Keratinocyte (primary cell): Measurements from ENCODE around the gene ARMC9. TPM values are rescaled to one million over a fixed set of nuclear protein-coding genes. Genes with fewer than 3 reads are reported as not detected.

ENCODE experiments used
- DNase-seq: peaks from one replicate; pipeline ENCODE4 v3.0.0-alpha.2; 2011; ENCODE audit warnings: low read depth, missing footprints, low spot score
- FAIRE-seq: peaks from 2 replicates; lab custom pipeline; 2011; peaks lifted over from hg19 to GRCh38; lab: Jason Lieb, UNC
- H2AFZ ChIP-seq: 2 replicates; pipeline ENCODE4 v1.6.0; 2012; ENCODE audit warnings: low read length, control low read depth, inconsistent platforms; ENCODE audit not compliant: control insufficient read depth
- H3K27ac ChIP-seq: 2 replicates; pipeline ENCODE4 v1.5.1; 2011; ENCODE audit warnings: low read length; ENCODE audit not compliant: control insufficient read depth, insufficient read depth
- H3K27me3 ChIP-seq: 3 replicates; pipeline ENCODE4 v1.6.0; 2011; ENCODE audit warnings: low read length; ENCODE audit not compliant: control insufficient read depth, insufficient read depth; ENCODE audit errors: extremely low read depth
- H3K36me3 ChIP-seq, 2 experiments: 2 replicates in 1 of 2; 3 replicates in 1 of 2; pipeline ENCODE4 v1.5.1; 2011; ENCODE audit warnings: low read length in 2 of 2, mild to moderate bottlenecking in 1 of 2; ENCODE audit not compliant: control insufficient read depth in 2 of 2, insufficient read depth in 2 of 2; ENCODE audit errors: extremely low read depth in 1 of 2
- H3K4me1 ChIP-seq: 3 replicates; pipeline ENCODE4 v1.5.1; 2011; ENCODE audit warnings: low read length; ENCODE audit not compliant: control insufficient read depth, insufficient read depth; ENCODE audit errors: extremely low read depth
- H3K4me2 ChIP-seq: 3 replicates; pipeline ENCODE4 v1.6.0; 2011; ENCODE audit warnings: low read depth, low read length; ENCODE audit not compliant: control insufficient read depth, insufficient read depth; ENCODE audit errors: extremely low read depth
- H3K4me3 ChIP-seq, 3 experiments: fragments of 200-600 bp in 1 of 3; sonication (generic) in 1 of 3; 2 replicates in 2 of 3; 3 replicates in 1 of 3; pipeline ENCODE4 v1.5.1; 2011 to 2016; ENCODE audit warnings: low read length in 3 of 3, mild to moderate bottlenecking in 3 of 3, control low read depth in 2 of 3, inconsistent platforms in 1 of 3, low read depth in 1 of 3, mixed read lengths in 1 of 3, mixed run types in 1 of 3, moderate library complexity in 1 of 3; ENCODE audit not compliant: control insufficient read depth in 2 of 3, insufficient read depth in 2 of 3; ENCODE audit errors: extremely low read depth in 1 of 3
- H3K79me2 ChIP-seq: 2 replicates; pipeline ENCODE4 v1.6.0; 2012; ENCODE audit warnings: low read length; ENCODE audit not compliant: control insufficient read depth, insufficient read depth
- H3K9ac ChIP-seq: 3 replicates; pipeline ENCODE4 v1.6.0; 2011; ENCODE audit warnings: low read length; ENCODE audit not compliant: control insufficient read depth, insufficient read depth; ENCODE audit errors: extremely low read depth
- H3K9me1 ChIP-seq: 3 replicates; pipeline ENCODE4 v1.6.0; 2011; ENCODE audit warnings: low read length; ENCODE audit not compliant: control insufficient read depth, insufficient read depth; ENCODE audit errors: extremely low read depth
- H3K9me3 ChIP-seq: 2 replicates; pipeline ENCODE4 v1.5.1; 2012; ENCODE audit warnings: low read depth, low read length; ENCODE audit not compliant: control insufficient read depth
- H4K20me1 ChIP-seq: 3 replicates; pipeline ENCODE4 v1.6.0; 2011; ENCODE audit warnings: low read length; ENCODE audit not compliant: control insufficient read depth, insufficient read depth; ENCODE audit errors: extremely low read depth
- CTCF ChIP-seq, 3 experiments: IDR thresholded peaks in 1 of 3; conservative IDR thresholded peaks in 1 of 3; optimal IDR thresholded peaks in 1 of 3; 2 replicates in 2 of 3; 3 replicates in 1 of 3; pipeline versions ENCODE3 to v1.5.1; 2011; ENCODE audit warnings: low read length in 3 of 3, mild to moderate bottlenecking in 3 of 3, moderate library complexity in 2 of 3, control low read depth in 1 of 3, inconsistent platforms in 1 of 3; ENCODE audit not compliant: insufficient read depth in 2 of 3; ENCODE audit errors: extremely low read depth in 1 of 3
- EZH2 ChIP-seq: IDR thresholded peaks from one replicate; pipeline ENCODE4 v1.6.1; 2012; ENCODE audit warnings: inconsistent platforms, mild to moderate bottlenecking, low read length, moderate library complexity
- dilution Hi-C: fragments of 300-500 bp; cut with MboI; formaldehyde crosslinking; loops from one replicate; pipeline ENCODE4 v1.7.0; 2020; ENCODE audit warnings: low sequenced_read_pairs; ENCODE audit not compliant: extremely low pct_ligation_motif_present
- polyA plus RNA-seq, 5 experiments: library from polyadenylated mRNA; depleted of rRNA in 3 of 5; stranded (reverse) in 3 of 5; stranded (forward) in 1 of 5; unstranded in 1 of 5; fragments of >200 nt; gene quantifications; 1 replicate in 1 of 5; 2 replicates in 3 of 5; 3 replicates in 1 of 5; pipeline versions ENCODE4 v1.2.1 to v1.2.3, GENCODE V29; 2011 to 2012; ENCODE audit warnings: missing spikeins in 2 of 5, low read depth in 1 of 5, low replicate concordance in 1 of 5

Gene ARMC9
- polyA plus RNA-seq, 1 donor (not counting 4 experiments of a cell fraction or from before 2014, with no cell fraction given), result 16.2 TPM

DNA sequence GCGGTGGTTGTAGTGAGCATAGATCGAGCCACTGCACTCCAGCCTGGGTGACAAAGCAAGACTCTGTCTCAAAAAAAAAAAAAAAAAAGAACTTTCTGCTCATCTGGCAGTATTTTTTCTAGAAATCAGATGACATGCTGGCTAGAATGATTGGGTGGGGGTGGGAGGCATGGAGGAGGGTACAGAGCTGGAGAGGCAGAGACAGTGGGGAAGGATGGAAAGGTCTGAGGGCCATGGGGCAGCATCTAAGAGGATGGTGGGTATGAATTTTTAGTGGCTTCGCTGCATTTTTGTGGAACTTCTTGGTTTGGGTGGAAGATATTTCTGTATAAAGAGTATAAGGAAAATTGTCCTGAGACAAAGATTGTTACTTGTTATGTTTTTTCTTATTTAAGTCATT lies 23.3 kb downstream of the ARMC9 start:
- H2AFZ ChIP-seq, result no peak overlapping the region
- H3K27me3 ChIP-seq, result no peaks in the 10 kb centered on the region
- H3K4me2 ChIP-seq, result no peak overlapping the region
- H3K27ac ChIP-seq, result no peak overlapping the region
- DNase-seq, result no peak
- no peaks in the 10 kb centered on the region for H3K9me1 ChIP-seq
- FAIRE-seq, result no peak
- H3K36me3 ChIP-seq, result no peaks in the 10 kb centered on the region
- H4K20me1 ChIP-seq, result no peaks in the 10 kb centered on the region
- no peaks in the 10 kb centered on the region for H3K79me2 ChIP-seq
- H3K4me1 ChIP-seq, result peaks cover 3% of the 10 kb centered on the region
- dilution Hi-C loops, result no loop called here
- H3K4me3 ChIP-seq, result no peak overlapping the region
- TF ChIP-seq EZH2 (no peak), CTCF (optimal IDR thresholded peaks at IDR 0.05 in 1 of 3, IDR thresholded peaks at IDR 0.05 in 1 of 3, conservative IDR thresholded peaks at IDR 0.05 in 1 of 3; ENCODE audit: extremely low read depth in 1 of 3, insufficient read depth in 2 of 3, low read length in 3 of 3) (no peak)
- no peak overlapping the region for H3K9ac ChIP-seq
- no peaks in the 10 kb centered on the region for H3K9me3 ChIP-seq

GRCh38 chr2:231222318-231223000 lies 24.0 kb downstream of the ARMC9 start:
- FAIRE-seq (peak; percentile 36), DNase-seq (no peak)
- peaks cover 3% of the 10 kb centered on the region for H3K4me1 ChIP-seq
- no peak overlapping the region for H3K4me3 ChIP-seq
- no peaks in the 10 kb centered on the region for H3K79me2 ChIP-seq
- H3K9ac ChIP-seq, result no peak overlapping the region
- no peak overlapping the region for H2AFZ ChIP-seq
- no peaks in the 10 kb centered on the region for H3K36me3 ChIP-seq
- no peaks in the 10 kb centered on the region for H3K27me3 ChIP-seq
- H3K9me1 ChIP-seq, result no peaks in the 10 kb centered on the region
- TF ChIP-seq CTCF (optimal IDR thresholded peaks at IDR 0.05 in 1 of 3, IDR thresholded peaks at IDR 0.05 in 1 of 3, conservative IDR thresholded peaks at IDR 0.05 in 1 of 3; ENCODE audit: extremely low read depth in 1 of 3, insufficient read depth in 2 of 3, low read length in 3 of 3) (no peak), EZH2 (no peak)
- H3K9me3 ChIP-seq, result no peaks in the 10 kb centered on the region
- no peak overlapping the region for H3K4me2 ChIP-seq
- dilution Hi-C loops, result no loop called here
- no peak overlapping the region for H3K27ac ChIP-seq
- no peaks in the 10 kb centered on the region for H4K20me1 ChIP-seq
